GM12864 (cell line): Measurements from ENCODE around the gene CRYBG3.
"Not testable (repeated sequence)": the region's sequence is repeated elsewhere in the genome, so short reads cannot be mapped to it uniquely, and the experiment has no call there.

Source experiments
- DNase-seq: peaks from one replicate; pipeline ENCODE4 v3.0.0-alpha.2; 2011; ENCODE audit warnings: low read depth
- H3K4me3 ChIP-seq: 2 replicates; pipeline ENCODE4 v1.5.1; 2011; ENCODE audit warnings: mild to moderate bottlenecking, low read depth, low read length, control low read depth
- TF ChIP-seq, protein P1 (sequence below): IDR thresholded peaks from 2 replicates; pipeline ENCODE4 v1.5.1; 2011; ENCODE audit warnings: low read depth, mild to moderate bottlenecking, moderate library complexity, low read length, control low read depth, inconsistent platforms; ENCODE audit errors: missing control alignments

Gene CRYBG3

GRCh38 chr3:97901313-97902248 lies 79.8 kb downstream of the CRYBG3 start:
- no peak for DNase-seq
- H3K4me3 ChIP-seq = no peak overlapping the region
- TF ChIP-seq, protein P1, sequence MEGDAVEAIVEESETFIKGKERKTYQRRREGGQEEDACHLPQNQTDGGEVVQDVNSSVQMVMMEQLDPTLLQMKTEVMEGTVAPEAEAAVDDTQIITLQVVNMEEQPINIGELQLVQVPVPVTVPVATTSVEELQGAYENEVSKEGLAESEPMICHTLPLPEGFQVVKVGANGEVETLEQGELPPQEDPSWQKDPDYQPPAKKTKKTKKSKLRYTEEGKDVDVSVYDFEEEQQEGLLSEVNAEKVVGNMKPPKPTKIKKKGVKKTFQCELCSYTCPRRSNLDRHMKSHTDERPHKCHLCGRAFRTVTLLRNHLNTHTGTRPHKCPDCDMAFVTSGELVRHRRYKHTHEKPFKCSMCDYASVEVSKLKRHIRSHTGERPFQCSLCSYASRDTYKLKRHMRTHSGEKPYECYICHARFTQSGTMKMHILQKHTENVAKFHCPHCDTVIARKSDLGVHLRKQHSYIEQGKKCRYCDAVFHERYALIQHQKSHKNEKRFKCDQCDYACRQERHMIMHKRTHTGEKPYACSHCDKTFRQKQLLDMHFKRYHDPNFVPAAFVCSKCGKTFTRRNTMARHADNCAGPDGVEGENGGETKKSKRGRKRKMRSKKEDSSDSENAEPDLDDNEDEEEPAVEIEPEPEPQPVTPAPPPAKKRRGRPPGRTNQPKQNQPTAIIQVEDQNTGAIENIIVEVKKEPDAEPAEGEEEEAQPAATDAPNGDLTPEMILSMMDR = no peak

DNA sequence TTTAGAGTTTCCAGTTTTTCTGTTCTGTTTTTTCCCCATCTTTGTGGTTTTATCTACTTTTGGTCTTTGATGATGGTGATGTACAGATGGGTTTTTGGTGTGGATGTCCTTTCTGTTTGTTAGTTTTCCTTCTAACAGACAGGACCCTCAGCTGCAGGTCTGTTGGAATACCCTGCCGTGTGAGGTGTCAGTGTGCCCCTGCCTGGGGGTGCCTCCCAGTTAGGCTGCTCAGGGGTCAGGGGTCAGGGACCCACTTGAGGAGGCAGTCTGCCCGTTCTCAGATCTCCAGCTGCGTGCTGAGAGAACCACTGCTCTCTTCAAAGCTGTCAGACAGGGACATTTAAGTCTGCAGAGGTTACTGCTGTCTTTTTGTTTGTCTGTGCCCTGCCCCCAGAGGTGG lies 88.0 kb downstream of the CRYBG3 start:
- not testable (repeated sequence) for DNase-seq, H3K4me3 ChIP-seq

DNA sequence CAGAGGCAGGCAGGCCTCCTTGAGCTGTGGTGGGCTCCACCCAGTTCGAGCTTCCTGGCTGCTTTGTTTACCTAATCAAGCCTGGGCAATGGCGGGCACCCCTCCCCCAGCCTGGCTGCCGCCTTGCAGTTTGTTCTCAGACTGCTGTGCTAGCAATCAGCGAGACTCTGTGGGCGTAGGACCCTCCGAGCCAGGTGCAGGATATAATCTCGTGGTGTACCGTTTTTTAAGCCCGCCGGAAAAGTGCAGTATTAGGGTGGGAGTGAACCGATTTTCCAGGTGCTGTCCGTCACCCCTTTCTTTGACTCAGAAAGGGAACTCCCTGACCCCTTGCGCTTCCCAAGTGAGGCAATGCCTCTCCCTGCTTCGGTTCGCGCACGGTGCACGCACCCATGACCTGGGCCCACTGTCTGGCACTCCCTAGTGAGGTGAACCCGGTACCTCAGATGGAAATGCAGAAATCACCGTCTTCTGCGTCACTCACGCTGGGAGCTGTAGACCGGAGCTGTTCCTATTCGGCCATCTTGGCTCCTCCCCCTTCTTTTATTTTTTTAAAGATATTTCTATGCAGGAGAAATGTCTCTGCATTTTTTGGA lies 88.5 kb downstream of the CRYBG3 start:
- H3K4me3 ChIP-seq, DNase-seq: not testable (repeated sequence)

GRCh38 chr3:97910931-97911351 lies 89.1 kb downstream of the CRYBG3 start:
- no peak overlapping the region for H3K4me3 ChIP-seq
- no peak for DNase-seq
- TF ChIP-seq, protein P1 = no peak

GRCh38 chr3:97911459-97911858 lies 89.6 kb downstream of the CRYBG3 start:
- no peak for DNase-seq
- TF ChIP-seq, protein P1 = no peak
- no peak overlapping the region for H3K4me3 ChIP-seq

DNA sequence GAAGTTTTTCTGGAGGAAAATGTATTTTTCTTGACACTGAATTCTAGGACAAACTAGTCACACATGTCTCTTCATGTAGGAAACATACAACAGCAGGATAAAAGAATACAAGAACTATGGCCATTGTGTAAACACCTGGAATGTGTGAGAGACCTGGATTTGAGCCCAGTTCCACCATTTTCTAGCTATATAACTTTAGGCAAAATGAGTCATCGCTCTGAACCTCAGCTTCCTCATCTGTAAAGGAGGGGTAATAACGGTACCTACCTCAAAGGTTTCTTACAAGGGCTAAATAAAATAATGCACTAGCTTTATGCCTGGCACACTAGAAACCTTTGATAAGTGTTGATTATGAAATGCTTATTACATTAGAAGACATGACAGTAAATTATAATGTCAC lies 92.6 kb downstream of the CRYBG3 start:
- DNase-seq = no peak
- TF ChIP-seq, protein P1 = no peak
- no peak overlapping the region for H3K4me3 ChIP-seq

DNA sequence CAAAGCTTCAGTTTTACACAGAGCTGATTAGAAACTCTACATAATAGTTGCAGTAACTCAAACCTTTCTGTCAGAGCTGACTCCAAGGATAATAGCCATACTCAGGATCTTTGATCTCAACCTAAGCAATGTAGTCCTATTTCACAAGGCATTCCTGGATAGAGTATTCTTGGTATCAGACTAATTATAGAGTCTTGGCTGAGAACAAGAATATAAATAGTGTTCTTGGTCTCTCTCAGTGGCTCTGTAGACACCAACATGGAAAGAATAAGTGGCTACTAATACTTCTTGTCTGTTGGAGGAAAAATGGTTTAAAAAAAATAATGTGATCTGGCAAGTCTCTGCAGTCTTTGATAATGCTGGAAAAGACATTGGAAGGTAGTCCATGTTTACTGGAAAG lies 94.8 kb downstream of the CRYBG3 start:
- no peak overlapping the region for H3K4me3 ChIP-seq
- TF ChIP-seq, protein P1 = no peak
- DNase-seq = no peak
